NCI-H748 (cell line): ENCODE results near the gene ARMC9.

ENCODE experiments used
- DNase-seq: peaks from one replicate; lab custom pipeline; 2025; ENCODE audit not compliant: unreplicated experiment; lab: John Stamatoyannopoulos, UW

The ARMC9 gene

DNA sequence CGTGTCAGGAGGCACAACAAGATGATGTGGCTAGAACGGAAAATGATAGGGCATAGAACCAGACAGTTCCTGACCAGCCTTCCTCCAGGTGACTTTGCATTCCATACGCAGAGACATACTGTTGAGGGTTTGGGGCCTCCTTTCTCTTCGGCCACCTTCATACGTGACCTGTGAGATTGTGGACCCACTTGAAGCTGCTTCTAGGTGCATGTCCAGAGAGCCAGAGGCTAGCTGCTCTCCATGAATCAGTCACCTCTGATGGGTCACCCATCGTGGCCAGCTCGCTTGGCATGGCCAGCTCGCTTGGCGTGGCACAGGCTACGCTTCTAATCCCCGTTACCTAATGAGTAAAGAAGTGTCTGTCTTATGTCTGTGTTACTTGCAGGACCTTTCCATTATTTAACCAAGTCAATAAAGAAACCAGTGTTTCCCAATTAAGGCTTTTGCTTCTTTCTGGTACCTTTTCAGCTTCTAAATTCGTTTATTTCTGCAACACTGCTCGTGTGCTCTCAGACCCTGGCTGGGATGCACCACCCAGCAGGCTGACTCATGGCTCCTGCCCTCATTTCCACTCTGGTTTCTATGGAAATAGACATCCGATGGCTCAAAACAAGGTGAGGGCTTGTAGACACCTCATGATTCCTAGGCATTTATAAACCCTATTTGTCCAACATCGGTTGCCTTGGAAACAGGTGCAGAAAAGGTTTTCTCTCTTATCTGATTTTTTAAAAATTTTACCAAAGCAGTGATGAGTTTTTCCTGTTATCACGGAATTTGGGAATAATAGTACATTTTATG, 110.4 kb downstream of the ARMC9 start:
- no peak for DNase-seq

DNA sequence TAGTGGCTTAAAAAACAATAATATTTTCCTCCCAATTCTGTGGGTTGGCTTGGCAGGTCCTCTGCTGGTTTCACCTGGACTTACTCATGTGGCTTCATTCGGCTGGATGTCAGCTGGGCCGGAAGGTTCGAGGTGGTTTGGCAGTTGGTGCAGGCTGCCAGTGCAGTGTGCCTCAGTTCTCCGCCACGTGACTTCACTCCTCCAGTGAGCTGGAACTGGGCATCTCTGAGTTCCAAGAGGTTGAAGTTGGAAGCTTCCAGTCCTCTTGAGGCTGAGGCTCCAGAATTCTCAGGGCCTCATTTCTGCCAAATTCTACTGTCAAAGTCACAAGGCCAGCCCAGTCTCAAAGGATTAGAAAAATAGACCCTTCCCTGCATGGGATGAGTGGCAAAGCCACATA, 113.6 kb downstream of the ARMC9 start:
- DNase-seq: no peak

DNA sequence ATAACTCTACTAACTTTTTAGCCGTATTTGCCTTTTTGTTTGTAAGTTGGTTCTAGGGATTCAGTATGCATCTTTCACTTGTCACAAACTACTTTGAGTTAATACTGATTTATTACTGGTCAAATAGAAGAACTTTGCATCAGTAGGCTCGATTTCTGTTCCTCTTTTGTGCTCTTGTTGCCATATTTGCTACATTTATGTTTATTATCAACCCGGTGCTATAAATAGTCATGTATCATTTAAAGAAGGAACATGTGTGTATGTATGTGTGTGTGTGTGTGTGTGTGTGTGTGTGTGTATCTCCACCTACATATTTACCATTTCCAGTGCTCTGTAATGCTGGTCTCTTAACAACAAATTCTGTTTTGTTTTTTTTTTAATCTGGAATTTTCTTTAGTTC, 117.5 kb downstream of the ARMC9 start:
- DNase-seq: no peak

DNA sequence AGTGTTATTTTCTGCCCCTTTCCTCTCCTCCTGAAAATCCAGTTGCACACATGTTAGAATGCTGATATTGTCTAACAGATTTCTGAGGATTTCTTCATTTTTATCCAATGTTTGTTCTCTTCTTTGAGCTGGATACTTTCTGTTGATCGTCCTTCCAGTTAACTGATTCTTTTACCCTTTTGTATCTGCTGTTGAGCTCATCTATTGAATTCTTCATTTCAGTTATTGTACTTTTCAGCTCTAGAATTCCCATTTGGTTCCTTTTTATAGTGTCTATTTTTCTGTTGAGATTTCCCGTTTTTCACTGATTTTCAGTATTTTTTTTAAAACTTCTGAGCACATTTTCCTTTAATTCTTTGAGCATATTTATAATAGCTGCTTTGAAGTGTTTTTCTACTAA, 119.1 kb downstream of the ARMC9 start:
- no peak for DNase-seq

DNA sequence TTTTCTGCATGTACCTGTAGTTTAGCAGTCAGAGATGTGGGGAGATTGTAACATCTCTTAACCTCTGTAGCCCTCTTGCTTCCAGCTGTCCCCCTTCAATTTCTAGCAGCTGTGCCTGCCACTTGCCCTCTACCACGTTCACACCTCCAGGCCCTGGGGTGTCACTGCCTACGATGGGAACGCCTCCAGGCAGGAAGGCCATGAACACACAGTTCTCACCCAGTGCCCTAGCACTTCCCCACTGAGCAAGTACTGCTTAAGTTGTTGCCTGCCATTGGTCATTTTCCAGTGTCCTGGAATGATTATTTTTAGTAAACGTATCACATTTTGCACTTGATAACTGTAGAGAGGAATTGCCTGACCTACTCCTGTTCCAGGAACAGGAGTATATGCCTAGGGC, 120.0 kb downstream of the ARMC9 start:
- DNase-seq: no peak

DNA sequence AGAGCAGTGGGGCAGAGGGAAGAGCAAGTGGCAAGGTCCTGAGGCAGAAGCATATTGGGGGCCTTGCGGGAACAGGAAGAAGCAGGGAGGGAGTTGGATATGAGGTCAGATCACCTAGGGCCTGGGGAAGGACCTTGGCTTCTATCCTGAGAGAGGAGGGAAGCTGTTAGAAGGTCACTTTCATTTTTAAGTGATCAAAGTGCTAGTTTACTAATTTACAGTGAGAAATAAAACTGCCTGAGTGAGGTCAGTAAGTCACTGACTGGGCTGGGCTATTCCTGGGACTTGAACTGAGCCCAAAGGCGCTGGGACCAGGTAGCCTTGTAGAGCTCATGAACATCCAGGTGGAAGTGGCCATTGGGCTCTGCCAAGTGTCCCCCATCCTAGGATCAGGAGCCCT, 120.5 kb downstream of the ARMC9 start:
- DNase-seq: no peak

DNA sequence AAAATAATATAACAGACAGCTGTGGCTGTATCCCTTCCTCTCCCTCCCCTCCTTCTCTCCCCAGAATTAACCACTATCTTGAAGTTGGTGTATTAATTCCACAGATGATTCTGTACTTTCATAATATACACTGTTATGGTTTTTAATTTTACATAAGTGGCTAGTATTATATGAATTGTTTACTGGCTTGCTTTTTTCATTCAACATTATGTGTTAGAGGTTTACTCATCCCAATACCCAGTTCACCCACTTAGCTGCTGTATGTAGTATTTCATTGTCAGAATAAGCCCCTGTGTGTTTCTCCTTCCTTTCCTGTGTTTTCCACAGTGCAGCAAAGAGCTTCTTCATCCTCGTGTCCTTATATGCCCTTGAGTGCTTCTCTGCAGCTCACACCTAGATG, 121.4 kb downstream of the ARMC9 start:
- DNase-seq: no peak

DNA sequence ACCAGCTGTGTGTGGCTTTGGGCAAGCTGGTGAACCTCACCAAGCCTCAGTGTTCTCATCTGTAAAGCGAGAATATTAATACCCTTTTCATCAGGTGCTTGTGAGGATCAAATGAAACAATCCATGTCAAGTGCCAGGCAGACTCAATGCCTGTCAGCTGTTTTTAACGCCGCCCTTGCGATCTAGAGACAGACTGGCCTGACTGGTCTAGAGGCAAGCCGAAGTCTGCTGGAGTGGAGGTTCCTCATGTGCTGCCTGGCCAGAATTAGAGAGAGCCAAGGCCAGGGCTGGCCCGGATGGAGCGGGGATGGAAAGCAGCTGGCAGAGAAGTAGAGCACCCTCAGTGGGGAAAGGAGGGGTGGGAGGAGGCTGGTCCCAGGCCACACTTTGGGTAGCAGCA, 122.6 kb downstream of the ARMC9 start:
- no peak for DNase-seq

DNA sequence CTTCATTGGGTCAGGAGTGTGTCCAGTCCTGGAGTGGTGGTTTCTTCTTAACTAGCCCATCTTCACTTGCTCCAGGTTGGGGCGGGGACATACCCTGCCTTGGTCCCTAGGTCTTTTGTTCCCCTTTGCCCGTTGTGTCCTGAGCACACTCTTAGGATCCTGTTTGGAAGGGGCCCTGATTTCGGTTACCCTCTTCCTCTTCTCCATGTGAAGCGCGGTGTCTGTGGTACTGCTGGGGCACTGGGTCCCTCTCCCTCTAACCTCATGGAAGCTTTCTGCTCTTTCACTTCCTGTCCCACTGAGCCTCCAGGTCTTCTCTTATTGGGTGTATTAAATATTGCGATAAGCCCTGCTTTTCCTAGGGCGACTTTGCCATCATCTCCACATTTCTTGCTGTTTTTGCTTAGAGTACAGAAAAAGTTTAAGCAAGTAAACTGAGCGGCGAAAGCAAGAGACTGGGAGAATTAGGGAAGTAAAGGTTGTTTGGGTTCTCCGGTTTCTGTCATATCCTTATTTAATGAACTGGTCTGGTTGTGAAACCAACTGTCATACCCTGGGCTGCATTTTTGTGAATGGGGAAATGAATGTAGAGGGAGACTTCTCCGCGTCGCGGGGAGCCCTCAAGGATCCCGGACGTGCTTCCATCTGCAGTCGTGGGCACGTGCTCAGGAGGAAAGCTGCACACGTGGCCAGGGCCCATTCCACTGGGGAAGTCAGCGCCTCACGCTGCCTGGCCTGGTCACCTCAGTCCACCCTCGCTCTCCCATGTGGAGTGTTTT, 123.3 kb downstream of the ARMC9 start:
- DNase-seq: no peak

DNA sequence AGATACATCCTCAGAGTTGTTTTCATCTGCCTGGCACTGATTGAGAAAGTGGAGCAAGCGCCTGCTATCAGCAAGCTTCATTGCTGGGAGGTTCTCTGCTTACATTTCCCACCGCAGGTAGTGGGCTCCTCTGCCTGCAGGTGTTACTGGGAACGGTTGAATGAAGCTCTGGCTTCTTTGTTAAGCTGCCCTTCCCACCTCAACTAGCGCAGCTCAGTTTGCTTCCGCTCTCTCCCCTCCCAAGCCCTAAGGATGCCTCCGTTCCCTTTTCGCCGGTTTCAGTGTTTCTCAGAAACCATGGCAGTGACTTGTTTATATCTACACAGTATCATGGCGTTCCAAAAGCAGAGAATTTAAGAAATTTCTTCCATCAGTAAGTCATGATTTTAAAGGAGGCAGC, 124.9 kb downstream of the ARMC9 start:
- DNase-seq: no peak

DNA sequence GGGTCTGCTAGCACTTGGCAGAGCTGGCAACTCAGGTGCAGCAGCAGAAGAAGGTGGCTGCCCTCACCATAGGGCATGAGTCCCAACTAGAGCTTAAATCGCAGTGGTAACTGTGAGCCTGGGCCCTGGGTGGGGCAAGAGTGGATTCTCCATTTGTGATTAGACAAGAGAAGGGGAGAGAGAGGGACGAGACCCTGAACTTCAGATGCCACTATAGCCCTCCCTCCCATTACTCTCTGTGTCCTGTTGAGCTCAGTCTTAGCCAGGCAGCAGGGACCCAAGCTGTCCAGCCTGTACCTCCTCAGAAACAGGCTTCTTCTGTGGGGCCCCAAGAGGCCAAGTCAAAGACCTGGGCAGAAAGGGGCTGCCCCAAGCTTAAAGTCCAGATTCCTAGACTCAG, 127.4 kb downstream of the ARMC9 start:
- DNase-seq: no peak

DNA sequence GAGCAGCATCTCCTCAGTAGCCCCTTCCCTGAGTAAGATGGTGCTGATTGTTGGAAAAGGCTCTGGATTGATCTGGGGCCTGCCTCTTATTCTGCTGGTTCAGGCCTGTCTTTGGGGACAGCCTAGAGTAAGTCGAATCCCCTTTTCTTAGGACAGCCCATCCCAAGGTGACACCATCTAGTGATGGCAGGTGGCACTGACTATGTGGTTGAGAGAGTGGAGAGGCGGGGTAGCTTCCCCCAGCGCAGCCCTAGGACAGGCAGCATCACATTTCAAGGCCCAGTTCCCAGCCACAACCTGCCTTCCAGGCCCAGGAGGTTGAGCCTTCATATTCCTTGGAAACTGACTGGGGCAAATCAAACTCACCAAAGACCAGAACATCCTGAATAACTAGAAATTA, 128.0 kb downstream of the ARMC9 start:
- no peak for DNase-seq

DNA sequence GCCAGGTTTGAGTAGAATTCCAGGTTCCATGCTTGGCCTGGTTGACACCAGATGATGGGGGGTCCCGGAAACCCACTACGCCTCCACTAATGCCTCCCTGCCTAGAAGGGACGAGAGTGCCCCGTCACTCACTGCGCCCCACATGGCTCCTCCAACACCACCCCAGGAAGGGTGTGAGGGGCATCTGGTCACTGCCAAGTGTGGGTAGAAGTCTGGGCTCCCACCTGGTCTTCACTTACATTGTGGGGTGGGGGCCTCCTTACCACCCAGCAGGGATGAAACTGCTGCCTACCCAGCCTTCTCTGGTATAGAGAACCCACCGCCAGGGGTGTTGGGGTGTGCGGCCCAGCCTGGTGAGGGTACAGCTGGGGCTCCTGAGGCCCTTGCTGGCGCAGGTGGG, 131.9 kb downstream of the ARMC9 start:
- no peak for DNase-seq

DNA sequence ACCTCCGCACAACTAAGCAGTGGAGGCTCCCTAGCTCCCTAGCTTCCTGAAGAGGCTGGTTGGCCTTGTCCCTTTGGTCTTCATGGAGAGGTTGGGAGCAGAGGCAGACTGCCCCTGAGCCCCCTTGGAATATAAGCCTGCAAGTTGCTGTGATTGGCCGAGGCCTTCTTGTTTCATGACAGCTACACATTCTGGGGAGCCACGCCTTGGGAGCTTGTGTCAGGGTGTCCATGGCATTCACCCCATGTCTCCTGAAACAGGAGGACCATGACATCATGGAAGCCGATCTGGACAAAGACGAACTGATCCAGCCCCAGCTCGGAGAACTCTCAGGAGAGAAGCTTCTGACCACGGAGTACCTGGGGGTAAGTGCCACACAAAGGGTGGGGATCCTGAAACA, 133.1 kb downstream of the ARMC9 start:
- no peak for DNase-seq

DNA sequence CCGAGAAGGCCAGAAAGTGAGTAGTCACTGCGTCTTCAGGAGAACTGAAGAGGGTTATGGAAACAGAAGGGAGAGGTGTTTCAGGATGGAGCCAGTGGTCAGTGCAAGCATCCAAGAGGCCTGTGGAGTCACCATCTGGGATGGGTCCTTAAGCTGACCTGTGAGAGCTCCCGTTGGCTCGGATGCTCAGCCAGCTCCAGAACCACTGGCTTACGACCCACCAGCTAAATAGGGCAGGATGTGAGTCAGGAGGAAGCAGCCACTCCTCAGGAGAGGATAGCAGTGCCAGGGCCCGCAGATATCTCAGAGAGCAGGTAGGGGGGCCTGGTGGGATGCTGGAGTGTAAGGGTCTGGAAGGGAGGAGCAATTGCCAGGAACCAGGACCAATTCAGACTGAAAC, 134.0 kb downstream of the ARMC9 start:
- DNase-seq: no peak

DNA sequence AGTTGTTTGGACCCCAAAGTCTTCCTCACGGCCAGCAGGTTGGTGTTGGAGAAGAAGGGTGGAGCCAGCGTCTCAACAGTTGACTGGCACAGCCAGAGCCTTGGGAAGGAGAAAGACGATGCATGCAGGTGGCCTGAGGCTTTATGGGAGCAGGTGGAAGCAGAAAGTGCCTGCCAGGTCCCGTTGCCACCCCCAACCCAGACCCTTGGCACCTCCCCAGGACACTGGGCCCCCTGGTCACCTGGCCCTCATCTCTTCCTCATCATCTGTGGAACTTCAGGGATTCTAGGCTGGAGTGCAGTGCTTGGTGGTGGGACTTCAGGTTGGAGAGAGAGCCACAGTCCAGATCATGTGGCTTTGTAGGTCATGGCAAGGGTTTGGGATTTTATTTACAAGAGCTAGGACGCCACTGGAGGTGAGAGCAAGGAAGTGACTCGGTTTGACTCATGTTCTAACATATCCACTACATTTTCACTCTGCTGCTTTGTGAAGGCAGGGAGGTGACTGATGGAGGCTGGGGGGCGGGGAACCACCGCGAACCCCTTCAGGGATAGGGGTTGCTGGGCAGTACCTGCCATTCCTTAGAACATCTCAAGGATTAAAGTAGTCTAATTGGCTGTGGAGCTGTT, 134.6 kb downstream of the ARMC9 start:
- DNase-seq: no peak

DNA sequence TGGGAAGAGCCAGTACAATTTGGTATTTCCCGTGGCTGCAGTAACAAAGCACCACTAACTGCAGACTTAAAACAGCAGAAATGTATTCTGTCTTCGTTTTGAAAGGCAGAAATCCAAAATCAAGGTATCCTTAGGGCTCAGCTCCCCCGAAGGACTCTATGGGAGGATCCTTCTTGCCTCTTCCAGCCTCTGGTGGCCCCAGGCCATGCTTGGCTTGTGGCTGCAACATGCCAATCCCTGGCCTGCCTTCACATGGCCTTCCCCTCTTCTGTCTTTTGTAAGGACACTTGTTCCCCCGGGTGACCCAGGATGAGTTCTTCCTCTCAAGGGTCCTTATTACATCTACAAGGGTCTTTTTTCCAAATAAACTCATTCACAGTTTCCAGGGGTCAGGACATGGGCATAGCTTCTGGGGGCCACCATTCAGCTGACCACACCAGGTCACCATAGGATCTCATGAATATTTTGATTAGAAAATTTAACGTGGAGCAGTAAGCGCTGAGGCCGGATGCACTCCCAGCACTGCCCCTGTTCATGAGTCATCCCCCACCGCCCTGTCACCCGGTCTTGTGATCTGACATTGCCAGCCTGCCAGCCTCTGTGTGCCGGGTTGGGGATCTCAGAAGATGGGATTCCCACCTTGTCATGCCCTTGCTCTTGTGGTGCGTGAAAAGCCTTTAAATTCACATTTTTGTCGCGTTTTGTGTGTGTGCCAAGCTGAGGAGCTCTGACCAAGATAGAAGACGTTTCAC, 135.9 kb downstream of the ARMC9 start:
- no peak for DNase-seq

DNA sequence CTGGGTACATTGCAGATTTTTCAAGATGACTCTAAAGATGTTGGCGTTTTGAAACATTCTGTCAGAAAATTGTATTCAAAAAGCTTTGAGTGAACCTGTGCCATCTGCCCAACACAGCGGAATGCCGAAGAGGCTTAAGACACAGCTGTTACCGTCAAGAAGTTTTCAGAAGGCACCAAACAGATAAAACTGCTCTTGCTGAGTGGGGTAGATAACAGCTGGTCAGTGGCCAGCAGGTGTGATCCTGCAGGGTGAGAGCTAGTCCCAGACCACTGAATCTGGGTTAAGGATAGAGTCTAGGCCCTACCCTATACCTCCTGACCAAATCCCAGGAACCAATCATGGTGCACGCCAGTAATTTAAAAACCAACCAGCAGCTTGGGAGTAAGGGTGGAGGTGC, 136.6 kb downstream of the ARMC9 start:
- DNase-seq: no peak

DNA sequence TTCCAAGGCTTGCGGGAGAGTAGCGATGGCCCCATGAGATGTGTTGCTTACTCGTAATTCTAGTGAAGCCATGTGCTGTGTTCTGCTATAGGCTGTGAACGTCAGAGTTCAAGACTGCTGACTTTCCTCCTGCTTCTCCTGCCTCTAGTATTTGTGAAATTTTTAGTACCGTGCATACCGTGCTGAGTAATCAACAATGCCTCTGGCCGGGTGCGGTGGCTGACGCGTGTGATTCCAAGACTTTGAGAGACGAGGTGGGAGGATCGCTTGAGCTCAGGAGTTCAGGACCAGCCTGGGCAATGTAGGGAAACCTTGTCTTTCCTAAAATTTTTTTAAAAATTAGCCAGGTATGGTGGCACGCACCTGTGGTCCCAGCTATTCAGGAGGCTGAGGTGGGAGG, 137.2 kb downstream of the ARMC9 start:
- no peak for DNase-seq

DNA sequence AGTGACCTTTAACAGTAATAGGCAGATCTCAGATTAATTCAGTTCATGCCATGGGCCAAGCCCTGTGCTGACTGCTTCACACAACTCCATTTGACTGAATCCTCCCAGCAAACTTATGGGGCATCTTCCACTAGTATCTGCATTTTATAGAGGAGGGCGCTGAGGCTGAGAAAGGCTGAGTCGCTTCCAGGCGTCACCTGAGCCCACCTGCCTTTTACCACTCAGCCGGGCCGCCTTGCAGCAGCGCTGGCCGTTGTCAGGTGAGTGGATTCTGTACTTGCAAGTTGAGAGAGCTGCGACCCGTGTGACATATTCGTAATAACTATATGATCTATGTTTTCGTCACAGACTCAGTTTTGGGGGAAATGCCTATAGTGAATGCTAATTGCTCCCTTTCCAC, 137.8 kb downstream of the ARMC9 start:
- no peak for DNase-seq

DNA sequence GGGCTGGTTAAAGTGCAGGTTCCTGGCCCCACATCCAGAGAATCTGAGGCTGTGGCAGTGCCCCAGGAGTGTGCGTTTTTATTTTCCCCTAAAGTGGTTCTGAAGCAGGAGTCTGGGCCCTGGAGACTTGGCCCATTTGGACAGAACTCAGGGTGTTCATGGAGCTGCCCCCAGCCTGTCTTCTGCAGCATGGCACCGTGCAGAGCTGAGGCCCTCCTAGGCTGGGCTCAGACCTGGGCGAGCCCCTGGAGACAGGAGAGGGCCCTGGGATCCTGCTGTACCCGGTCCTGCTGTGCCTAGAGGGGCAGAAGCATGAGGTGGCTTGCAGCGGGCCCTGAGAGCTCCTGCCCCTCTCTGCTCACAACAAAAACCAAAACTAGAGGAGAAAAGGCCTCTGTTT, 138.3 kb downstream of the ARMC9 start:
- DNase-seq: no peak
